GM19452 (cell line): ENCODE results near the gene HNF1B.

Experiments used
- ATAC-seq: cut with Tn5 transposase; IDR thresholded peaks from one replicate; pipeline ENCODE4 v1.9.1; 2021; ENCODE audit not compliant: unreplicated experiment

The HNF1B gene

GRCh38 chr17:37761961-37762360 lies 17.1 kb upstream of the HNF1B start:
- ATAC-seq: no peak

GRCh38 chr17:37761059-37761458 lies 16.2 kb upstream of the HNF1B start:
- ATAC-seq: no peak

DNA sequence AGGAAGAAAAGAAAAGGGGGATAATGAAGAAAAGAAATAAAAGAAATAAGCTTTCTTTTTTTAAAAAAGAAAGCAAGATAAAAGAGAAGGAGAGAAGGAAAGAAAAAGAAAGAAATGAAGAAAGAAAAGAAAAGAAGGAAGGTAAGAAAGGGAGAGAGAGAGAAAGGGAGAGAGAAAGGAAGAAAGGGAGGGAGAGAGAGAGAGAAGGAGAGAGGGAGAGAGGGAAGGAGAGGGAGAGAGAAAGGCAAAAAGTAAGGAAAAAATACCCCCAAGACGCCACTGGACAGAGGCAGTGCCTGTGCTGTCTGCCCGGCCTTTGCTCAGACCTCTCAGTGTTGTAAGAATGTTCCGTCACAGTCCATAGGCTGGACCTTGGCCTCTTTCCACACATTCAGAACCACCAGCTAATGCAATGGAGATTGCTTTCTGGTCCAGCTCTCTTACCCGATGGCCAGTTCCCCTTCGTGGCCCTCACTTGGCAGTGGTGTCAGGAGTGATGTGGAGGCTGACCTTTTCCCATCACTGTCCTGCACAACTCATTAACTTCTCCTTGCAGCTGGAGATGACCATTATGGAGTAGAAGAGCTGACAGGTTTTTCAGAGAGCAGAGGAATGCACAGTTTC lies 14.3 kb upstream of the HNF1B start:
- no peak for ATAC-seq

GRCh38 chr17:37756051-37756450 lies 11.2 kb upstream of the HNF1B start:
- ATAC-seq: no peak

- ATAC-seq: no peak
Observed at GRCh38 chr17:37755455-37755854, 10.6 kb upstream of the HNF1B start.

GRCh38 chr17:37754363-37754762 lies 9.5 kb upstream of the HNF1B start:
- no peak for ATAC-seq

- no peak for ATAC-seq
Observed at GRCh38 chr17:37752482-37752881, 7.6 kb upstream of the HNF1B start.

DNA sequence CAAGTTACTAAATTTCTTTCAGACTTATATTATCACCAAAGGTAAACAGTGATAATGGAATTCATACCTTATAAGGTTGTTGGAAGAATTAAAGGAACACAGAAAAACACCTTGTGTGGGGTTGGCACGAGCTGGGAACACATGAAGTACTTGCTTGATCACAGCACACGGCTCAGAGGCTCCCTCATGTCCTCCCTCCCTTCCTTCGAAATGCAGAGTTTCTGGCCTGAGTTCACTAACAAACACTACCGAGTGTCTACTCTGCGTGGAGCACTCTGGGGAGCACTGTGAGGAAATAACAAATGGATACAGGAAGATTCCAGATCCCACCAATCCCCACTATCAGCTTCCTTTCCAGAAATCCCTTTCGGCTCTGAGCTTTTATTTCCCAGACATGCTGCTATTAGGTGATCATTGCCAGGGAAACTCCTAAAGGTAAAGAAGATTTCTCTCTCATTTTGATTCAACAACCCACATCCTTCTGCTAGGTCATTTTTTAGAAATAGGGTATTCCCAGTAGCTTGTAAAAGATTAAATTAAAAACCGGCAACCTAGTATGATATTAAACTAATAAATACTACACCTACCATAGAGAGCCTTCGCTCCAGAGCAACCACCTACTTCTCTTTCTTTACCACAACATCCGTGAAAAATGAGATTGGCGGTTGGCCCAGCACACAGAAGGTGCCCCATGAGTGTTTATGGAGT lies 6.1 kb upstream of the HNF1B start:
- ATAC-seq: peak; percentile 60

- ATAC-seq: no peak
Observed at GRCh38 chr17:37750292-37750691, 5.4 kb upstream of the HNF1B start.

DNA sequence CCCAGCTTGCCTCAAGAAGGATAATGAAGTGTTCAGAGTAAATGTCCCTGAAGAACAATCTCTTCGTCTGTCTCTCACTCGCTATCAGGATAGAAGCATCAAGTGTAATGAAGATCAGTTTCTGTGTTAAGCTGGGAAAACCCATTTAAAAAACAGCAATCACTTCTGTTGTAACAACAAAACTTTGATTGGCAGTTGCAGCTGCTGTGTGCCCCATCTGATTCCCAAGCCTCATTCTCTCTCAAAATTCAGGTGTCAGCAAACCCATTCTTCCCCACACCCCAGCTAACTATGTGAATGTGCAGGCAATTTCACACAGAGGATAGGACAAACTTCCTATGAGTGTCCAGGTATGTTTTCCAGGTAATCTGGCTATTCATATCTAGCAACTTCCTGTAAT lies 2.4 kb upstream of the HNF1B start:
- no peak for ATAC-seq

DNA sequence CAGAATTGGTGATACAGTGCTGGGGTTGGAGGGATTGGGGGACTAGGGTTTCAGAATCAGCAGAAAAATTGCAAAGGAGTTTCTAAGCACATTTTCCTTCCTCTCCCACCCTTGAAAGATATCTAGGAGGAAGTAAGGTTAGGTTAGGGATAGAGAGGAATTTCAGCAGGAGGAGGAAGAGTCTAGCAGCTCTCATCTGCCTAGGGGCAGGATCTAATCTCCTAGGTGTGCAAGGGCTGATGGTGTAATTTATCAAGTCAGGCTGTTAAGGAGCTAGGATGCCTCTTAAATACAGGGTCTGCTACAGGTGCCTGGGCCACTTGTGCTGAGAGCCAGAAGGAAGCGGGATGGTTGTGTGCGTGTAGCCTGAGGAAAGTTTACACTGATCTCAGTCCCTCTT lies 1.8 kb upstream of the HNF1B start:
- no peak for ATAC-seq

GRCh38 chr17:37745801-37746426 lies 1.1 kb upstream of the HNF1B start:
- no peak for ATAC-seq

DNA sequence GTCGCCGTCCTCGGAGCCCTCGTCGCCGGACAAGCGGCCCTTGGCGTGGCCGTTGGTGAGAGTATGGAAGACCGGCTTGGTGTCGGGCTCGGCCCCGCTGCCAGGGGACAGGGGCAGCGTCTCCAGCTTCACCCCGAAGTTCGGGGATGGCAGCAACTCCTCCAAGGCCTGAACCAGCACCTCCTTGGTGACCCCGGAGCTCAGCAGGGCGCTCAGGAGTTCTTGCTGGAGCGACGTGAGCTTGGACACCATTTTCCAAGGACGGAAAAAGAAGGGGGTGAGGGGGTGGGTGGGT lies 279 bp downstream of the HNF1B start:
- ATAC-seq: peak; percentile 3

DNA sequence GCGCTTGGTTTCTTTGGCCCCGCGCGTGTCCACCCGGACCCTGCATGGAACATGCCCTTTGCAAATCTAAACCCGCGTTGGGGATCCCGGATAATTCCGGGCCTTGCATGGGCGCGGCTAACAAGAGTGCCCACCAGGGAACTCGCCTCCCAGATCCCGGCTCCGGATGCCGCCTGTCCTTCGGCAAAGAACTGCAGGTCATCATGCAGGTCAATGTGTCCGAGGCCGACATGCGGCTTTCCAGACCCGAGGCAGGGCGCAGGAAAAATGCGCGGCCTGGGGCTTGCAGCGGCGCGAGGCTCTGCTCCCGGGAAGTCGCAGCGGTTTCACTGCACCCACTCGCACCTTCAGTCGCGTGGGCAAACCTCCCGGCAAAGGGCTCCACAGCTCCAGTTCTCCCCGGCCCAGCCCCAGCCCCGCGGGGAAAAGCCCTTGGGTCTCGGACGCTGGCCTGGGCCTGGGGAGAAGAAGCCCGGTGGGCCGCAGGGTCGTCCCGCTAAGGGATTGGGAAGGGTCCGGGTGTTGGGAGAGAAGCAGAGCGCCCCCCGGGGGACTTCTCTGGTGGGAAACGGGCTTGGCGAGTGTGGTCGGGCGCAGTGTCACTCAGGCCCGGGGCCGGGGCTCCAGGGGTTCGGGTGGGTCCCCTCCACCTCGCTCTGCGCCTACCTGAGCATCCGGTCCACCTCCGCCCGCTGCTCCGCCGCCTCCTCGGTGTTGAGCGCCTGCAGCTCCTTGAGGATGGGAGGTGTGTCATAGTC lies 805 bp downstream of the HNF1B start:
- no peak for ATAC-seq

DNA sequence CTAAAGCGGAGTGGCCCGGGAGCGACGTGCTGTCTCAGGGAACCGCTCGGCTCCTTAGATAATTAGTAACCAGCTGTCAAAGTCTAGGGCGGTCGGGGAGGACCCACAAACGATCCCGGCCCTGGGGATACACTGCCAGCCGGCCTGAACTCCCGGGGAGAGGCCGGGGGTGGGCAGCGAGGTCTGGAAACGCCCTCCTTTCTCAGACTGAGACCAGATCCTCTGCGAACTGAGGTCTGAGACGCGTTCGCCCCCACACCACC lies 1.3 kb downstream of the HNF1B start:
- ATAC-seq: no peak

DNA sequence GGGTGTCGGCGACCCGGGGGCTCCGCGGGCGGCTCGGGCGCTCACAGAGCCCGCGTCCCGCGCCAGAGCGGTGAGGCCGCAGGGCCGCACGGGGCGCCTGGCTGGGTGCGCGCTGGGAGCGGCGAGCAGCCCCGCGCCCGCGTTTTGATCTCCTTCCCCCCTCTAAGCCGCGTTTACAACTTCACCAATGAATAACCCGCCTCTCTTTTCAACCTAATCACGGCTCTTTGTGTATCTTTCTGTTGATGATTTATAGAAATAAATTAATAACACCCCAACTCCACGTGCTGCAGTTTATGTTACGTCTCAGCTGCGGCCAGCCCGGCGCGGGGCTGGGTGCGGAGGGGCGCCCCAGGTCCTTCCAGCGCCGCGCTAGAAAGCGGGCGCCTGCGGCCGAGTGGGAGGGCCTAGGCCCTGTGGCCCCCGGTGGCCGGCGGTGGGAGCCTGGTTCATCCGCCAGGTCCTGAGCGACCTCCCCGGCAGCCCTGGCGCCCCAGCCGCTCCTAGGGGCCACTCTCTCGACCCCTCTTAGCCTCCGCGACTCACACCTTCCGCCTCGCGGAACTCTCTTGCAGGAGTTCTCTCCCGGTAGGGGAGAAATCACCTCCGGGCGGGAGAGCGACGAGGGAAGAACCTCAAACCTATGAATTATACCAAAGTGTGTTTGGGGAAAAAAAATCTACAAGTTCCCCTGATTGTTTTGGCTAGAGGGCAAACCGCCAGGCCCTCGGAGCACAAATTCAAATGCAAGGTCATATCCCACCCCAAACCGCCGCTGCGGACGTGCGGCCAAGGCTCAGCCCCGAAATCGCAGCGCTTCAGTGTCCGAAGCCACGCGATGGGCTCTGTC lies 1.9 kb downstream of the HNF1B start:
- no peak for ATAC-seq

DNA sequence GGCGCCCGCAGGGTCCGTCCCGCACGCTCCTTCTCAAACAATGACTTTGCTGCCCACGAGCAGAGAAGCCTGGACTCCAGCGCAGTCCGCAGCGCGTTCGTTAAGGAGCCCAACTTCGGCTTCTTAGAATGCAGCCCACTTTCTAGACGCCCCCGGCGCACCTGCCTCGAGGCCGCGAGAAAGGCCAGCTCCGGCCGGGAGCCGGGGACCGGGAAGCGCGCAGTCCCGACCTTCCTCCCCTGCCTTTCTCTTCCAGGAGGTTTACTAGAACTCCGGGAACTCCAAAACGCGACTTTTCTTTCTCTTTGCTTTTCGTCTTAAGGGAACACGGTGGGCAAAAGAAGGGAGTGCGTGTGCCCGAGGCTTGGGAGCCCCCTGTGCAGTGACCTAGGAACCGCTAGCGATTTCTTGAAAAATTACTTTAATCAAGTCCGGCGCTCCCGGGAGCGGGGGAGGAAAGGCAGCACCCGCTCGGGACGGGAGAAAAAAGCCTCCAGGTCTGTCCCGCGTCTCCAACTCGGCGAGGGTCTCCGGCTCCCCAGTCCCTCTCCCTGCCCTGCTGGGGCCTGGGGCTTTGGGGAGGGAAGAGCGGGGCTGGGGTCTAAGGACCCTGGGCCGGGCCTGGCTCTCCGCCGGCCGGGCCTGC lies 2.6 kb downstream of the HNF1B start:
- no peak for ATAC-seq

DNA sequence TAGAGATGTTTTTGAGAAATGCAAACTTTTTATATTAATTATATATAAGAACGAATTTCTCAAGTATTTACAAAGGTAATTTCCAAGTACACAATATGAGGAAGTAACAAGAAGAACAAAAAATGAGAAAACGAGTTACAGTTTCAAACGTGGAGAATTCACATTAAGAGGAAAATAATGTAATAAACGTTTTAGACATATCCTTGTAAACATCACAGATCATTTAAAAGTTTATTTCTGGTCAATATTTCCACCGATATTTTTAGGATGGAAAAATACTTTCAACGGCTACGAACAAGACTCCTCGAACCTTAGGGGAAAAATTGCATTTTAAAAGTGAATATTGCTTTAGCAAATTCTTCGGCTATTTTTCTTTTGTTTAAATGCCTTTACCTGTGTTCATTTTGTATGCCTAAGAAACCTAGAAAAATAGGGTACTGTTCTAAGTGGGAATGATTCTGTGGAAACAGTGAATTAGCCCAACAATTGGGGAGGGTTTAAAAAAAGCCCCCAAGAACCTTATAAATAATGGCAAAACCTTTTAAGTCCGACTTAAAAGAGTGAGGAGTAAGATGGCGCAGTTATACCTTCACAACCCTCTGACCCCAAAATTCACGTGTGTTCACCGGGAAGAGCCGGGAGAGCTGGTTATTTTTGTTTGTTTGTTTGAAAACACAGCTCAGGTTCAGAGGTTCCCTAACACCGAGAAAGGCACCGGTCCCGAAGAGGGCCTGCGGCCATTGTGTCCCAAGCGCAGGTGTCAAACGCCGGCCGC lies 3.3 kb downstream of the HNF1B start:
- no peak for ATAC-seq

- ATAC-seq: no peak
Observed at GRCh38 chr17:37740915-37741314, 3.9 kb downstream of the HNF1B start.

DNA sequence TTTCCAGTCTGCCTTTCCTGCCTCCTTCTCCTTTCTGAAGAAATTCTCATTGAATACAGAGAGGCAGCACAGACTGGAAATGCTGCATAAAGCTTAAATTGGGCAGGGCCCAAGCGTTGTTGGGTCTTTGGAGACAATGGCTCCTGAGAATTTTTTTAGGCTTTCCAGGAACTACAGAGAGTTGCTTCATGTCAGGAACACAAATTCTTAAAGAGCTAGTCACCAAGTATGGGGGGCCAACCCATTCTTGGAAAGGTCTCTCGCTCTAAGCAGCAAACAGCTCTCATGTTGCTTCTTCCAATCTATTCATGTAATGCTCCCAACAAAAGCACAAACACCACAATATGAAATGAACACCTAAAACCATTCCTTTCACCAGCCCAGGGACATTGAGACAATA lies 6.9 kb downstream of the HNF1B start:
- no peak for ATAC-seq
